Rectal smooth muscle tissue (tissue), 1 donor: ENCODE data around the gene UVRAG.

Experiments used
- H3K27ac ChIP-seq: one replicate; pipeline ENCODE4 v1.7.0; 2013; ENCODE audit warnings: low read depth, low read length, inconsistent platforms
- H3K27me3 ChIP-seq: one replicate; pipeline ENCODE4 v1.7.0; 2013; ENCODE audit warnings: low read length; ENCODE audit not compliant: control insufficient read depth, insufficient read depth
- H3K36me3 ChIP-seq: one replicate; pipeline ENCODE4 v1.7.0; 2013; ENCODE audit warnings: low read length; ENCODE audit not compliant: control insufficient read depth, insufficient read depth
- H3K4me1 ChIP-seq: one replicate; pipeline ENCODE4 v1.7.0; 2013; ENCODE audit warnings: low read length; ENCODE audit not compliant: control insufficient read depth, insufficient read depth
- H3K4me3 ChIP-seq: one replicate; pipeline ENCODE4 v1.7.0; 2013; ENCODE audit warnings: low read length
- H3K9ac ChIP-seq: one replicate; pipeline ENCODE4 v1.7.0; 2013; ENCODE audit warnings: low read length

Gene UVRAG

GRCh38 chr11:75907906-75908527 lies 93.0 kb downstream of the UVRAG start:
- Histone ChIP-seq H3K9ac (no peak overlapping the region), H3K4me3 (no peak overlapping the region), H3K27ac (no peak overlapping the region), H3K4me1 (no peaks in the 10 kb centered on the region), H3K27me3 (no peaks in the 10 kb centered on the region), H3K36me3 (no peaks in the 10 kb centered on the region)

- H3K4me1 ChIP-seq = no peaks in the 10 kb centered on the region
- H3K27ac ChIP-seq = no peak overlapping the region
- H3K9ac ChIP-seq = no peak overlapping the region
- no peak overlapping the region for H3K4me3 ChIP-seq
- no peaks in the 10 kb centered on the region for H3K27me3 ChIP-seq
- no peaks in the 10 kb centered on the region for H3K36me3 ChIP-seq
These were observed 95.6 kb downstream of the UVRAG start for GRCh38 chr11:75910426-75911145.

- Histone ChIP-seq H3K4me3 (no peak overlapping the region), H3K9ac (no peak overlapping the region), H3K27ac (no peak overlapping the region), H3K36me3 (no peaks in the 10 kb centered on the region), H3K4me1 (no peaks in the 10 kb centered on the region), H3K27me3 (no peaks in the 10 kb centered on the region)
These were observed 96.4 kb downstream of the UVRAG start for GRCh38 chr11:75911459-75911858.

- Histone ChIP-seq H3K4me3 (no peak overlapping the region), H3K27me3 (no peaks in the 10 kb centered on the region), H3K36me3 (no peaks in the 10 kb centered on the region), H3K4me1 (peaks cover 4% of the 10 kb centered on the region), H3K27ac (no peak overlapping the region), H3K9ac (no peak overlapping the region)
These were observed 99.0 kb downstream of the UVRAG start for GRCh38 chr11:75913984-75914383.

- H3K9ac ChIP-seq = no peak overlapping the region
- no peaks in the 10 kb centered on the region for H3K36me3 ChIP-seq
- H3K4me1 ChIP-seq = peaks cover 8% of the 10 kb centered on the region
- H3K4me3 ChIP-seq = no peak overlapping the region
- no peaks in the 10 kb centered on the region for H3K27me3 ChIP-seq
- no peak overlapping the region for H3K27ac ChIP-seq
These were observed 101.9 kb downstream of the UVRAG start for GRCh38 chr11:75916882-75917281.

GRCh38 chr11:75918331-75918730 lies 103.3 kb downstream of the UVRAG start:
- Histone ChIP-seq H3K27me3 (no peaks in the 10 kb centered on the region), H3K4me3 (no peak overlapping the region), H3K4me1 (peaks cover 8% of the 10 kb centered on the region), H3K36me3 (no peaks in the 10 kb centered on the region), H3K9ac (no peak overlapping the region), H3K27ac (no peak overlapping the region)

- Histone ChIP-seq H3K36me3 (no peaks in the 10 kb centered on the region), H3K4me3 (no peak overlapping the region), H3K4me1 (peaks cover 9% of the 10 kb centered on the region), H3K27ac (no peak overlapping the region), H3K9ac (no peak overlapping the region), H3K27me3 (no peaks in the 10 kb centered on the region)
These were observed 104.5 kb downstream of the UVRAG start for GRCh38 chr11:75919525-75919924.

- no peaks in the 10 kb centered on the region for H3K27me3 ChIP-seq
- H3K9ac ChIP-seq = no peak overlapping the region
- H3K4me1 ChIP-seq = peaks cover 16% of the 10 kb centered on the region
- no peak overlapping the region for H3K4me3 ChIP-seq
- H3K36me3 ChIP-seq = no peaks in the 10 kb centered on the region
- no peak overlapping the region for H3K27ac ChIP-seq
These were observed 105.8 kb downstream of the UVRAG start for GRCh38 chr11:75920848-75921247.

GRCh38 chr11:75921808-75922207 lies 106.8 kb downstream of the UVRAG start:
- Histone ChIP-seq H3K9ac (no peak overlapping the region), H3K4me1 (peaks cover 16% of the 10 kb centered on the region), H3K4me3 (no peak overlapping the region), H3K27me3 (no peaks in the 10 kb centered on the region), H3K36me3 (no peaks in the 10 kb centered on the region), H3K27ac (no peak overlapping the region)

- no peak overlapping the region for H3K4me3 ChIP-seq
- H3K27me3 ChIP-seq = no peaks in the 10 kb centered on the region
These were observed 110.2 kb downstream of the UVRAG start for GRCh38 chr11:75924966-75925784.

GRCh38 chr11:75925785-75926164 lies 110.8 kb downstream of the UVRAG start:
- H3K4me3 ChIP-seq = no peak overlapping the region
- H3K27ac ChIP-seq = no peak overlapping the region
- no peaks in the 10 kb centered on the region for H3K27me3 ChIP-seq
- H3K4me1 ChIP-seq = peaks cover 7% of the 10 kb centered on the region
- no peaks in the 10 kb centered on the region for H3K36me3 ChIP-seq
- no peak overlapping the region for H3K9ac ChIP-seq

More at GRCh38 chr11:75924966-75925784, 110.2 kb downstream of the UVRAG start:
- Histone ChIP-seq H3K9ac (no peak overlapping the region), H3K27ac (no peak overlapping the region), H3K4me1 (peaks cover 7% of the 10 kb centered on the region), H3K36me3 (no peaks in the 10 kb centered on the region)

- H3K27me3 ChIP-seq = no peaks in the 10 kb centered on the region
- peaks cover 5% of the 10 kb centered on the region for H3K4me1 ChIP-seq
- H3K36me3 ChIP-seq = no peaks in the 10 kb centered on the region
- H3K27ac ChIP-seq = no peak overlapping the region
- H3K9ac ChIP-seq = no peak overlapping the region
- H3K4me3 ChIP-seq = no peak overlapping the region
These were observed 114.7 kb downstream of the UVRAG start for GRCh38 chr11:75929706-75930105.
